Astrocyte of the spinal cord (primary cell): ENCODE results near the gene STK35.

Experiments used
- DNase-seq: peaks from one replicate; pipeline ENCODE4 v3.0.0; 2011; ENCODE audit warnings: low read depth, low spot score
- H3K4me3 ChIP-seq: 2 replicates; pipeline ENCODE4 v1.5.1; 2011; ENCODE audit warnings: low read depth, mild to moderate bottlenecking, low read length, moderate library complexity
- CTCF ChIP-seq: IDR thresholded peaks from 2 replicates; pipeline ENCODE4 v1.5.1; 2012; ENCODE audit warnings: low read depth, mild to moderate bottlenecking, low read length, inconsistent platforms
- in situ Hi-C: cut with HindIII; loops from 2 replicates; pipeline ENCODE4 v1.10.0; 2017; ENCODE audit warnings: low sequenced_read_pairs

Gene STK35

GRCh38 chr20:2131366-2131765 is 29.7 kb downstream of the STK35 start:
- H3K4me3 ChIP-seq: no peak overlapping the region
- in situ Hi-C loops: no loop called here
- DNase-seq: peak; percentile 65
- no peak for TF ChIP-seq CTCF

GRCh38 chr20:2132461-2132901 is 30.9 kb downstream of the STK35 start:
- in situ Hi-C loops: no loop called here
- no peak overlapping the region for H3K4me3 ChIP-seq
- no peak for TF ChIP-seq CTCF
- DNase-seq: no peak

GRCh38 chr20:2133318-2134183 is 31.9 kb downstream of the STK35 start:
- in situ Hi-C loops: no loop called here
- DNase-seq: peak; percentile 77
- no peak for TF ChIP-seq CTCF
- no peak overlapping the region for H3K4me3 ChIP-seq

- no peak overlapping the region for H3K4me3 ChIP-seq
- TF ChIP-seq CTCF: no peak
- DNase-seq: no peak
- in situ Hi-C loops: no loop called here
Measured at GRCh38 chr20:2135013-2135412, 33.4 kb downstream of the STK35 start.

- no peak for DNase-seq
- H3K4me3 ChIP-seq: no peak overlapping the region
- no peak for TF ChIP-seq CTCF
- in situ Hi-C loops: no loop called here
Measured at GRCh38 chr20:2136275-2136674, 34.6 kb downstream of the STK35 start.

GRCh38 chr20:2137552-2138201 is 36.0 kb downstream of the STK35 start:
- TF ChIP-seq CTCF: no peak
- in situ Hi-C loops: no loop called here
- no peak overlapping the region for H3K4me3 ChIP-seq
- DNase-seq: peak; percentile 53
